Umbilical cord (tissue), 2 donors: ENCODE data around the gene DYNLRB1. TPM values are rescaled to one million over a fixed set of nuclear protein-coding genes. Genes with fewer than 3 reads are reported as not detected.
A peak's percentile ranks its signal among the peaks of the same experiment; 100 is the strongest.
"Not testable (repeated sequence)": the region's sequence is repeated elsewhere in the genome, so short reads cannot be mapped to it uniquely, and the experiment has no call there.

Experiments
- DNase-seq: peaks from one replicate; pipeline ENCODE4 v3.0.0-alpha.2; 2015; ENCODE audit warnings: low spot score
- total RNA-seq: library from RNA; depleted of rRNA; stranded (reverse); fragments of >200 nt; gene quantifications from one replicate; pipeline ENCODE4 v1.2.3, GENCODE V29; 2014; ENCODE audit warnings: low replicate concordance; ENCODE audit not compliant: insufficient read depth

Gene DYNLRB1
- total RNA-seq, 1 donor from 2014 or later, result 20.2 TPM

DNA sequence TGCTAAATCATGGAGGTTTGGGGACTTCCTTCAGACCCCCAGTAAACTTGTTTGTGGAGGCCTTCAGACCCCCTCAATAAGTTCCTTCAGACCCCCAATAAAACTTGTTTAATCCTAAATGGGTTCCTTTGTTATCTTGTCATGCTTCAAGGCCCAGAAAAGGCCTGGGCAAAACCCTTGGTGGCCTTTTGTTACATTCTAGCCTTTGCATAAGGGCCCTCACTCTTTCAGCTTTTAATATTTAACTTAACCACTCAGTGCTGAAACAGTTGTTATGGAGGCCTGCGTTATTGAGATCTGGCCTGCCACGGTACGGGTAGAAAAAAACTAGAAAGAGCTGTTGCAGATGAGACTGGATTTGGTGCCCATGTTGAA lies 4.3 kb upstream of the DYNLRB1 start:
- DNase-seq, result no peak

DNA sequence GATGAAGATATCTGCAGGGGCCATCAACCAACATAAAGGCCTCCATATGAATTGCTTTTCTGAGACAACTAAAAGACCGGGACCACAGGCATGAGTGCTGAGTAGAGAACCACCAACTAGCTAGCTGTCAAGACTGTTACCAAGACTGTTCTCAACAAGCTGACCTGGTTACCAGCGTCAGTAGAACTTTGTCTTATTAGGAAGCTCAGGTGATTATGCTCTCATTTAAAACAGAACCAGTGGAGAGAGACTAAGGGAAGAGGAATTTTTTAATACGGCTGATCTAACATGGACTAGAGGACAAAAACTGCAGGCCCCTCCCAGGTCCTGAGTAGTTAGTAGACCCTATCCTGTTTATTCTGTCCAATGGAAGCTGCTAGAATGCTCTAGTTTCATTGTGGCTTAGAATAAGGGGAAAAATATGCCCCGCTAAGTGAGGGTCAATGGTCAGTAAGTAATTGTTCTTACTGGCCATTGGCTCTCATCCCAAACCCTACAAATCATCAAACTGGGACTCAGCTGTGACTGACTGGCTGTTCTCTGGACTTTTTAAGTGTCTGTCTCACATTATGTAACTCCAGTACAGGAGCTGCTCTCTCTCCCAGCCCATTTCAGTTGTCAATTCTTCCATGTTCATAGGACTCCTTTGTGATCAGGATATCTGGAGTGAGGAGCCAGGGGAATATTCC lies 3.8 kb upstream of the DYNLRB1 start:
- no peak for DNase-seq

DNA sequence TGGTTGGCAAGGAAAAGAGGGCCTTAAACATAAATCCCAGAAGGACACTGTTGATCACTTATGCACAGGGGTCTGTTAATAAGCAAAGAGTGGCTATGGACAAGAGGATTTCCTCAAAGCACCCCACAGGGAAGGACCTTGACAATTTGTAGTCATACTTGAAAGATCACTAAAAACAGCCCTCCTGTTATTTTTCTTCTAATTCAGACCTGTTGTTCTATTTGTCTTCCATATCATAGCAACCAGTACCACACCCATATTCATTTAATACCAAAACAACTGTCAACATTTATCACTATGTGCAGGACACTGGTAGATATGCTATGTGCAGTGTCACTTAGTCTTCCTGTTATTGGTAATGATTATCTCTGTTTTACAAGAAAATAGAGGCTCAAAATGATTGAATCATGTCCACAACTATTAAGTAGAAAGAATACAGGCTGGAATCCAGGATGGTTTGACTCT lies 3.2 kb upstream of the DYNLRB1 start:
- no peak for DNase-seq

DNA sequence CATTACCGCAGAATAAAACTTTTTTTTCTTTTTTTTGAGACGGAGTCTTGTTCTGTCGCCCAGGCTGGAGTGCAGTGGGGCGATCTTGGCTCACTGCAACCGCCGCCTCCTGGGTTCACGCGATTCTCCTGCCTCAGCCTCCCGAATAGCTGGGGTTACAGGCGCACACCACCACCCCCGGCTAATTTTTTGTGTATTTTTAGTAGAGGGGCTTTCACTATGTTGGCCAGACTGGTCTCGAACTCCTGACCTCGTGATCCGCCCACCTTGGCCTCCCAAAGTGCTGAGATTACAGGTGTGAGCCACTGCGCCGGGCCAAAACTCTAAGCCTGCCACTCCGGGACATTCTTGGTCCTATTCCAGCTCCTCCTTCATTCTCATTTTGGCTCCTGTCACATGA lies 2.2 kb upstream of the DYNLRB1 start:
- DNase-seq, result not testable (repeated sequence)

DNA sequence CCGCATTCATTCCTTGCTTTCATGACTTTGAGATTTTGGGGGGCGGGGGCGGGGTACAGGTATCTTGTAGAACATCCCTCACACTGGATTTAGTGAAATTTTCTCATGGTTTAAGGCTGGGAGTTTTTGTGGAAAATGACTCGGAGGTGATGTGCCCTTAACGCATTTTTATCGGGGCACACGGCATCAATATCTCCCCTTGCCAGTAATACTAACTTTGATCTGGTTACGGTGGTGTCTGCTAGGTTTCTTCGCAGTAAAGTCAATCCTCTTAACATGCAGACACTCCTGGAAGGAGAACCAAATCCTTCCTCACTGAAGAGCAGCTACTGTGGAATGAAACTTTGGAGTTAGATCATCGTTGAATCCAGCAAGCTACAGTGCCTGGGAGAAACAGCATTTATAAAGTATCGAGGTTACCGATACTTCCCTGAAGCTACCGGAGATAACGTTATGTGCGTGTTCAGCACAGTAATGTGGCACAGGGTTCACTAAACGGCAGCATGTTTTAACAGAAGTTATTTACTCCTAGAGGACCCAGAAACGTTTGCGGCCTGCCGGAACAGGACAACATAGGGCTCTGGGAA lies 1.2 kb upstream of the DYNLRB1 start:
- no peak for DNase-seq

- peak; percentile 82 for DNase-seq
These were observed 557 bp upstream of the DYNLRB1 start for GRCh38 chr20:34515484-34516246.

DNA sequence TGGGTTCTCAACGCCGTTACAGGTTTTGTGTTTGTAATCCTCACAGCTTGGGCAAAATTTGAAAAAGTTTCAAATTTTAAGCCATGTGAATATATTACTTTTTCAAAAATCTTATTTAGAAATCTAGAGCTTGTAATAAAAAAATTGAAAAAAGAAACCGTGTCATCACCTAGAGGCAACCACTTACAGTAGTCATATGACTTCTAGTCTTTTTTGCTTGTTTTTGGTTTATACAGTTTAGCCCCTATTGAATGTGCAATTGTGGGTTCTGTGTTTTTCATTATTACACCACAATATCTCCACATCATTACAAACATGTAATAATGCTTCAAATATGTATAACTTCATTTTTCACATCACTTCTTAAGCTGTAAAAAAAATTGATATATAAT lies 888 bp downstream of the DYNLRB1 start:
- DNase-seq, result no peak

GRCh38 chr20:34518863-34519262 lies 2.6 kb downstream of the DYNLRB1 start:
- not testable (repeated sequence) for DNase-seq

- not testable (repeated sequence) for DNase-seq
These were observed 3.6 kb downstream of the DYNLRB1 start for GRCh38 chr20:34519841-34520240.

DNA sequence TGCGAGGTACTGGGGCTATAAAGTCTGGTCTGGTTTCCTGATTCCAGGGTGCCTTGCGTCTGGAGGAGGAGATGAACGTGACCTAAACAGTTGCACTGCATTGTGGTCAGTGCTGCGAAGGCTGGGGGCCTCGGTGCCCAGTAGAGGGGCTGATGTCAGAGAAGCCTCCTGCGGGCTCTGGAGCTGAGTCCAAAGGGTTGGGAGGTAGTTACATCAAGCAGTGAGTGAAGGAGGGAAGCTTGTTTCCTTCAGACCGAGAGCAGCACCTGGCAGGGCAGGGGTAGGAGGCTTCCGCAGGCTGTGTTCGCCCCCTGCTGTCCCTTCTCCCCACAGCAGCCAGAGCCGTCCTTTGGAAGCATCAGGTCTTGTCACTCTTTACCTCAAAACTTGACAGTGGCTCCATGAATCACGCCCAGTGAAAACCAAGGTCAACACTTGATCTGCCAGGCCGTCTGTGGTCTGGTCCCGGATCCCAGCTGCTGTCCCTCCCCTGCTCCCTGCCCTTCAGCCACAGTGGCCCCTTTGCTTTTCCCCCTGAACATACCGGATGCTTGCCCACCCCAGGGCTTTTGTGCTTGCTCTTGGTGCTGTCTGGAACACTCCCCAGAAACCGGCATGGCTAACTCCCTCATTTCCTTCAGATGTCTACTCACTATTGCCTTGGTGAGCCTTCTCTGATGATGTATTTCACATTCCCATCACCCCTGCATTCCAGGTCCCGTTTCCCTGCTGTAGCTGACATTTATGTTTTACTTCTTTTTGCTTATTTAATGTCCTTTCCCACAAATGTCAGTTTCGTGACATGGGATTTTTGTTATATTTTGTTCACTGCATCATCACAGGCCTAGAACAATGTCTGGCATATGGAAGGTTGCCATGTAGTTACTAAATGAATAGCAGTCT lies 7.0 kb downstream of the DYNLRB1 start:
- DNase-seq, result no peak

GRCh38 chr20:34524426-34524825 lies 8.2 kb downstream of the DYNLRB1 start:
- DNase-seq, result no peak

GRCh38 chr20:34525342-34525708 lies 9.1 kb downstream of the DYNLRB1 start:
- DNase-seq, result no peak

GRCh38 chr20:34525709-34526416 lies 9.6 kb downstream of the DYNLRB1 start:
- peak; percentile 85 for DNase-seq

DNA sequence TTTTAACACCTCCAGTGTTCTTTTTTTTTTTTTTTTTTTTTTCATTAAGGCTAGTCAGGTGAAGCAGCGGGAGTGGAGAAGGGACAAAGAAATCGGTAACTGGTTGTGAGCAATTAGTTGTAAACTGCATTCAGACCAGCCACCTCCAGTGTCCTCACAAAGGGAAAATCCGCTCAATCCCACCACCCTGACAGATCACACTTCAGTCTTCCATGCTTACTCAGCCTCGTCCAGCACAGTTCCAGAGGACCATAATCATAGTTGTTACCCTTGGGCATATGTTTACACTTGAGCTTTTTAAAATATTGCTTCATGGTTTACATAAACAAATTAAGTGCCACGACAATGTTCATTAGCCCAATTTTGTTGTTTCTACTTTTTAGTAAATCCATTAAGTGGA lies 10.2 kb downstream of the DYNLRB1 start:
- no peak for DNase-seq

DNA sequence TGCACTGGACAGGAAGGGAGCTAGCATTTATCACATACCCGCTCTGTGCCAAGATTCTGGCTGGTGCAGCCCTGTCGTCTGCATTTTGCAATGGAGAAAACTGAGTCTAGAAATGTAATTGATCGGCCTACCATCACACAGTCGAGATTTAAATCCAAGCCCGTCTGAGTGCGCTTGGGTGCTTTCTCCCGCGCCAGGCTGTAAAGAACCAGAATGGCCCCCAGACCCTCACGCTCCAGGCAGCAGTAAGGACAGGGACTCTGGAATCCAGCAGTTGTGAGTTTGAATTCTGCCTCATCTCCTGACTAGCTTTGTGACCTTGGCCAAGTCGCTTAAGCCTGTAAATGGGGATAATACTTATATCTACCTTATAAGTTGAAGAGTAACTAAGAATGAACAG lies 10.8 kb downstream of the DYNLRB1 start:
- no peak for DNase-seq

DNA sequence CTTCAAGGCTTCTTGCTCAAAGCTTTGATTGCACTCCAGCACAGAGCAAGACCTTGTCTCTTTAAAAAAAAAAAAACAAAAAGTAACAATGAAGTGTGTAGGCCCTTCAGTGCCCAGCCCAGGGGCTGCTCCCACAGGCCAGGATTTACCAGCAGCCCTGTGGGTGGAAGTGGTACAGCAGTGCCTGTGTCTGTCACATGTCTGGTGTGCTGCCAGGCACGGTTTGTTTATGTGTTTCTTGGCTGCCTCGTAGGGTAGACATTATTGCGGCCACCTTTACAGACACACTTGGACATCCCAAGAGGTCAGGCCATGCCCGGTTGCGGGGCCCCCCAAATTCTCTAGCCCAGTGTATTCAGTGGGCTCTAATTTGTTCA lies 12.7 kb downstream of the DYNLRB1 start:
- DNase-seq, result no peak

DNA sequence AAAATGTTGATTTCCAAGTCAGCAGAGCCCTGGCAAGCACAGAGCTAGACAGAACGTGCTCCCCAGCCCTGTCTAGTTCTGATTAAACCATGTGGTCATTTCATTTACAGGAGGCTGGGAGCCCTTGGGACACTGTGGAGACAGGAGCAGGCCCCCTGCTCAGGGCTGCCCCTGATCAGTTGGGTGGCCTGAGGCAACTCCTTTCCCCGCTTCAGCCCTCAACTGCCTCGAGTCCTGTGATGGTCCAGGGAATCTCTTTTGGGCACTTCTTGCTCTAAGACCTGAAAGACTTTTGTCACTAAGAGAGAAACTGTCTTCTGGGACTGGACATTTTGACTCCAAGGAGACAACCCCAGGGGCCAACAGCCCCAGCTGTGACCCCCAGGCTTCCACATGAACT lies 13.5 kb downstream of the DYNLRB1 start:
- no peak for DNase-seq

DNA sequence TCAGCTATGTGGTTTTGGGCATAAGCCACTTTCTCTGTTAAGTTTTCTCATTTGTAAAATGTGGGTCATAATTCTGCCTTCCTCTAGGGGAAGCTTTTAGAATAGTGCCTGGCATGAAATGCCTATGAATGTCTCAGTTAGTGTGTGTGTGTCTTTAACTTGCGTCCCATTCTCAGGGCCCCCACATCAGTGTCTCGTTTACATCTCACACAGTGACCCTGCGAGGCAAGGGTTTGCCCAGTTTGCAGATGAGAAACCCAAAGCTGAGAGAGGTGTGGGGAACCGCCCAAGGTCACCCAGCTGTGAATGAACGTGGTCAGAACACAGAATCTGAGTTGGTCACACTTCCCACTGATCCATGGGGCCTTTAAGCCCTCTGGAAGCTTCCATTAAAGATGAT lies 14.1 kb downstream of the DYNLRB1 start:
- DNase-seq, result no peak

DNA sequence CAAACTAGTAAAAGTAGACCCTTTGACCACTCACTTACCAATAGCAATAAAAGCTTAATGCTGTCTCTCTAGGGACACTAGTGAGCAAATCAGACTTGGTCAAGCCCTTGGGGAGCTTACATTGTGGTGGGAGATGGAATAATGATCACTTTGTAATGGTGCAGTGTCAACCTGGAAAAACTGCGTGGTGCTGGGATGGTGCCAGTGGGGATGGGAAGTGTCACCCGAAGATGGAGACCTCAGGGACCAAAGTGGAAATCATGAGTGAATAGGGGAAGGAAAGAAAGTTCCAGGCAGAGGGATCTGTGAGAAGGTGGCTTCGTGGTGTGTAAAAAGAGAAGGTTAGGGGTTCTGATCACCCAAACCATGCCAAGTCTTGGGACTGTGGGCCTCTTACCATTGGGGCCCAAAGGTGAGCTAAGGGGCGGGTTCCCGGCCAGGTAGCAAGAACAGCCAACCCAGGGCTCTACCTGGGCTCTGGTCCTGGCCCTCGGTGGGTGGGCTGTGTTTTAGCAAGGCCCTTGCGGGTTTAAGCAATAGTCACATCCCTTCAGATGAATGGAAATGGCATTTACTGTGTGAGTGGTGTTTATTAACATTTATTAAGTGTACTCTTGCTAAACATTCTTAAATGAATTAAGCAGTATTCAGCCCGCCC lies 15.5 kb downstream of the DYNLRB1 start:
- no peak for DNase-seq

DNA sequence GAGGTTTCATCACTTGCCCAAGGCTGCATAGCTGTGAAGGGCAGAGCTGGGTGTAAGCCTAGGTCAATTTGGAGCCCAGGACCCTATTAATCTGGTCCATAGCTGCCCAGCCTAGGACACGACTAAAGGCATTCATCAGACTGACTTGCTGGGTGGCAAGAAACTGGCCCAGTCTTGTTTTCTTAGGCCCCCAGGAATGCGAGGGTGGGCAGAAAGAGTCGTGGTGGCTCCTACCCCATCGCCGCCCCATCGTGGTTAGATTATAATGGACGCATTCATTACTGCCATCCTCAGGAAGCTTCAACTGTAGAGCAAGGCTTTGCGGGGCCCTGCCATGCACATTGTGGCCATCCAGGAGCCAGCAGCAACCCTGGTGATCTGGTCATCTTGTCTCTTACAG lies 16.1 kb downstream of the DYNLRB1 start:
- DNase-seq, result no peak

- DNase-seq, result no peak
These were observed 16.5 kb downstream of the DYNLRB1 start for GRCh38 chr20:34532756-34533155.
